SK-N-SH treated with all-trans-retinoic acid at 6 μM for 48 hours (cell line): ENCODE data around the gene SLC2A2.

ENCODE experiments used
- ARNTL ChIP-seq: fragments of 450-650 bp; formaldehyde crosslinking; IDR thresholded peaks from 2 replicates; pipeline ENCODE4 v1.5.0; 2020; ENCODE audit warnings: low read depth, mild to moderate bottlenecking, moderate library complexity, borderline replicate concordance
- CSRNP3 ChIP-seq: fragments of 250-450 bp; sonication (Bioruptor Pico); IDR thresholded peaks from 2 replicates; pipeline ENCODE4 v1.5.1; 2021; ENCODE audit warnings: mild to moderate bottlenecking, moderate library complexity
- ESRRG ChIP-seq: fragments of 250-450 bp; sonication (Bioruptor Pico); IDR thresholded peaks from 2 replicates; pipeline ENCODE4 v1.6.1; 2021; ENCODE audit warnings: mild to moderate bottlenecking
- GLIS3 ChIP-seq: fragments of 250-450 bp; sonication (Bioruptor Pico); IDR thresholded peaks from 2 replicates; pipeline ENCODE4 v1.5.0; 2020; ENCODE audit warnings: mild to moderate bottlenecking, moderate library complexity
- OSR1 ChIP-seq: fragments of 250-450 bp; sonication (Bioruptor Pico); IDR thresholded peaks from 2 replicates; pipeline ENCODE4 v1.8.0; 2022; ENCODE audit warnings: moderate library complexity, mild to moderate bottlenecking, inconsistent platforms
- PATZ1 ChIP-seq: fragments of 250-450 bp; sonication (Bioruptor Pico); IDR thresholded peaks from 2 replicates; pipeline ENCODE4 v1.8.0; 2020; ENCODE audit warnings: mild to moderate bottlenecking, moderate library complexity, borderline replicate concordance
- PPARA ChIP-seq: fragments of 250-450 bp; sonication (Bioruptor Pico); IDR thresholded peaks from 2 replicates; pipeline ENCODE4 v1.5.0; 2020; ENCODE audit warnings: mild to moderate bottlenecking, borderline replicate concordance
- SNAI2 ChIP-seq: fragments of 250-450 bp; sonication (Bioruptor Pico); IDR thresholded peaks from 2 replicates; pipeline ENCODE4 v1.5.0; 2020; ENCODE audit warnings: mild to moderate bottlenecking, moderate library complexity
- ZFP3 ChIP-seq: fragments of 250-450 bp; sonication (Bioruptor Pico); IDR thresholded peaks from 2 replicates; pipeline ENCODE4 v1.5.0; 2020; ENCODE audit warnings: mild to moderate bottlenecking, moderate library complexity

- TF ChIP-seq ZFP3 (CRISPR knock-in tag), result no peak
- TF ChIP-seq PPARA, result no peak
- TF ChIP-seq ESRRG (CRISPR knock-in tag), result no peak
- TF ChIP-seq OSR1 (CRISPR knock-in tag), result no peak
- TF ChIP-seq PATZ1 (CRISPR knock-in tag), result no peak
- TF ChIP-seq SNAI2 (CRISPR knock-in tag), result no peak
- TF ChIP-seq GLIS3, result no peak
- TF ChIP-seq CSRNP3 (CRISPR knock-in tag), result no peak
- TF ChIP-seq ARNTL (CRISPR knock-in tag), result no peak
Observed at GRCh38 chr3:170953736-170954135, 72.8 kb downstream of the SLC2A2 start.
